ENCODE results near the gene GNRHR.

The GNRHR gene

DNA sequence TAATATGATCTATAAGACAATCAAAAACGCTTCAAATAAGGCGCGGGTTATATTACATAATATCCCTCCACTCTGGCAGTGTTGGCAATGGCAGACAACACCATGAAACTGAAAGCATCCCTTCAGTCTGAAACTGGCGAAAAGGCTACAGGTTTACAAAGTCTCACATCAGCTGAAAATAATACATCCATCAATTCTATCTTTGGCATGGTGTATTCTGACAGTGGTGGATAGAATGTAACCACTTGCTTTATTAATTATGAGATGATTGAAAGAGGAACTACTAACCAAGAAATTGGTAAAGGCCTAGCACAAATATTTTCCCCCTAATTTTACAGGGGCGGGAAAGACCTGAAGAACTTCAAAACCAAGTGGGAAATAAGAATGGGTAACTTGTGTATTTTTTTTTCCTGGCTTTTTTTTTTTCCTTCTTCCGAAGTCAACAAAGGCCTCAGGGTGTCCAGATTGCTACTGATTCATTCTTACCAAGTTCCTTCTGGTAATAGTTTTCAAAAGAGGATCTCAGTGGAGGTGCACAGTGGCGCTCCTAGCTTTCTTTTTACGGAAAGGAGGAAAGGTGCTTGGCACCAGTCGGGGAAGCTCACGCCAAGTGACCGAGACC is 54.0 kb downstream of the GNRHR start:
- DNase-seq (ENCODE audit: low spot score) = no peak

DNA sequence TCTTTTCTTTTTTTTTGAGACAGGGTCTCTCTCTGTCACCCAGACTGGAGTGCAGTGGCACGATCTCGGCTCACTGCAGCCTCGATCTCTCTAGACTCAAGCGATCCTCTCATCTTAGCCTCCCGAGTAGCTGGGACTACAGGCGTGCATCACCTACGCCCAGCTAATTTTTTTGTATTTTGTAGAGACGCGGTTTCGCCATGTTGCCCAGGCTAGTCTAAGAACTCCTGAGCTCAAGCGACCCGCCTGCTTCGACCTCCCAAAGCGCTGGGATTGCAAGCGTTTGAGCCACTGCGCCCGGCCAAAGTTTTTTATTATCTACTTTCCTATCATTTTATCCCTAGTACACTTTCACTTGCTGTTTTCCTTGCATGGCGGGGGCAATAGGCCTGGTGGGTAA is 54.6 kb downstream of the GNRHR start:
- no peak for DNase-seq (ENCODE audit: low spot score)

DNA sequence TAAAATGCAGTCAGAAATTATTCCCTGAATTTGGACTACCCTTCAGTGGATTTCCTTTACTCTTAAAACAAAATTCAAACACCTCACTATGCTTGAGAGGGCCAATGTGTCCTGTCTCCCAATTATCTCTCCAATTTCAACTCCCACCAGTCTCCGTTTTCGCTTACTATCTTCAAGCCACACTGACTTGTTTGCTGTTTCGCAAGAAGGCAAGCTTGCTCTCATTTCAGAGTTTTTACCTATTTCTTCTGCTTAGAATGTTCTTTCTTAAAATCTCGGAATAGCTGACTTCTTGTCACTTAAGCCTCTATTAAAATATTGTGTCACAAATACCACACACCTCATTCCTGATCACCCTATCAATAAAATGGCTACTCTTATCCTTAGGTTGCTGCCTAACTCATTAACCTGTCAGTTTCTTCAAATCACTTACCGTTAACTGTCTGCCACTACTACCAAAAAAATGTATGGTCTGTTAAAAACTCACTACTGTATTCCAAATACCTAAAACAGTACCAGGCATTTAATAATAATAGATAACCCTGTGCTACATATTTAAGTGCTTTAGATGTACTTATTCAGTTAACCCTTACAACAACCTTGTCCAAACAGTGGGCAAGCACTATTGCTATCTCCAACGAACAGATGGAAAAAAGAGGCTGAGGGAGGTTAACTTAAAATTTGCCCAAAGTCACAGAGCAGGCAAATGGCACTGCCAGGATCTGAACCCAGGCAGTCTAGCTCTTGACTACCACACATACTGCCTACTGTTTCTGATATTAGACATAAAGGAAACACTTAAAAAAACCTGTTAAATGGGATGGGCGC is 56.1 kb downstream of the GNRHR start:
- DNase-seq (ENCODE audit: low spot score) = no peak

- no peak for DNase-seq (ENCODE audit: low spot score)
Measured at GRCh38 chr4:67696061-67696460, 58.1 kb downstream of the GNRHR start.

DNA sequence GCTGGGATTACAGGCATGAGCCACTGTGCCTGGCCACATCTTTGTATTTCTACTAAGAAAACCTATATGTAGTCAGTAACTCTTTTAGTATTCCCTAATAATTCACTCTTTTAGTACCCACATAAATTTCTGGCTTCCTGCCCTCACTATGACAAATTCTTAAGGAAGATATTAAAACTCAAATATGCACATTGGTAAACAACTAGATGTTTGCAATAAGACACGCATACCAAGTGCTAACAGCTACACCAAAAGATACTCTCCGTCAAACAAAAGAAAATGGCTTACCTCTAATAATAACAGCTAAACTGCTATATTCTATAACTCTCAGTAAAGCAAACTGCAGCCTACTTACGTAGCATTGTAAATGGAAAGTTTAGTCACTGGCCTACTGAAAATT is 59.5 kb downstream of the GNRHR start:
- no peak for DNase-seq (ENCODE audit: low spot score)

- no peak for DNase-seq (ENCODE audit: low spot score)
Measured at GRCh38 chr4:67691328-67691727, 62.9 kb downstream of the GNRHR start.

Measured in HuH-7.5 (cell line).